Measurements from ENCODE around the gene SOX15. TPM values are rescaled to one million over a fixed set of nuclear protein-coding genes. Genes with fewer than 3 reads are reported as not detected.

The SOX15 gene
- total RNA-seq, 1 donor = 1.4 TPM

- DNase-seq (ENCODE audit: low read depth) = peak; percentile 88
- peak overlapping the region; percentile 38 for H3K4me3 ChIP-seq (ENCODE audit: low read depth, low read length)
Measured at GRCh38 chr17:7589204-7589868, 558 bp downstream of the SOX15 start.

GRCh38 chr17:7588553-7589203 is 1.2 kb downstream of the SOX15 start:
- TF ChIP-seq CTCF (IDR thresholded peaks at IDR 0.05; ENCODE audit: insufficient read depth, low read length) = no peak
- peak overlapping the region; percentile 38 for H3K4me3 ChIP-seq (ENCODE audit: low read depth, low read length)
- DNase-seq (ENCODE audit: low read depth) = no peak

More at GRCh38 chr17:7589204-7589868, 558 bp downstream of the SOX15 start:
- TF ChIP-seq CTCF (IDR thresholded peaks at IDR 0.05; ENCODE audit: insufficient read depth, low read length) = peak; percentile 88

GRCh38 chr17:7587420-7588151 is 2.3 kb downstream of the SOX15 start:
- DNase-seq (ENCODE audit: low read depth) = peak; percentile 94
- peak; percentile 31 for TF ChIP-seq CTCF (IDR thresholded peaks at IDR 0.05; ENCODE audit: insufficient read depth, low read length)
- H3K4me3 ChIP-seq (ENCODE audit: low read depth, low read length) = peak overlapping the region; percentile 9

- TF ChIP-seq CTCF (IDR thresholded peaks at IDR 0.05; ENCODE audit: insufficient read depth, low read length) = peak; percentile 21
- DNase-seq (ENCODE audit: low read depth) = no peak
- no peak overlapping the region for H3K4me3 ChIP-seq (ENCODE audit: low read depth, low read length)
Measured at GRCh38 chr17:7586673-7587419, 3.0 kb downstream of the SOX15 start.

GRCh38 chr17:7583253-7584109 is 6.4 kb downstream of the SOX15 start, which contains the start of gene MPDU1:
Gene MPDU1, plus strand, starts transcription at chr17:7583852. Its CDS starts 11 bp downstream, at chr17:7583863.
- no peak for TF ChIP-seq CTCF (IDR thresholded peaks at IDR 0.05; ENCODE audit: insufficient read depth, low read length)
- peak within 1 kb of the TSS; percentile 93 for H3K4me3 ChIP-seq (ENCODE audit: low read depth, low read length)
- DNase-seq (ENCODE audit: low read depth) = peak; percentile 98
